ENCODE results near the gene ZNF737. TPM values are rescaled to one million over a fixed set of nuclear protein-coding genes. Genes with fewer than 3 reads are reported as not detected.

Gene ZNF737
- polyA plus RNA-seq, 1 donor (not counting 4 experiments of a cell fraction or from before 2014, with no cell fraction given): 4.8 TPM

GRCh38 chr19:20607943-20608342, 42.4 kb upstream of the ZNF737 start:
- H3K9me3 ChIP-seq (ENCODE audit: control insufficient read depth, low read depth, low read length): no peaks in the 10 kb centered on the region
- no peaks in the 10 kb centered on the region for H3K9me1 ChIP-seq (ENCODE audit: control insufficient read depth, extremely low read depth, insufficient read depth, low read length)
- no peak overlapping the region for H3K9ac ChIP-seq (ENCODE audit: control insufficient read depth, extremely low read depth, insufficient read depth, low read length)
- no peaks in the 10 kb centered on the region for H3K4me1 ChIP-seq (ENCODE audit: control insufficient read depth, extremely low read depth, insufficient read depth, low read length)
- dilution Hi-C loops (cut with MboI; ENCODE audit: extremely low pct_ligation_motif_present, low sequenced_read_pairs): no loop called here
- no peak overlapping the region for H2AFZ ChIP-seq (ENCODE audit: control insufficient read depth, low read length)
- H3K27me3 ChIP-seq (ENCODE audit: control insufficient read depth, extremely low read depth, insufficient read depth, low read length): no peaks in the 10 kb centered on the region
- H3K4me2 ChIP-seq (ENCODE audit: control insufficient read depth, extremely low read depth, insufficient read depth, low read depth, low read length): no peak overlapping the region
- H3K27ac ChIP-seq (ENCODE audit: control insufficient read depth, insufficient read depth, low read length): no peak overlapping the region
- H3K79me2 ChIP-seq (ENCODE audit: control insufficient read depth, insufficient read depth, low read length): no peaks in the 10 kb centered on the region
- DNase-seq (ENCODE audit: low read depth, low spot score) (no peak), FAIRE-seq (no peak)
- H3K4me3 ChIP-seq (ENCODE audit: control insufficient read depth in 2 of 3, extremely low read depth in 1 of 3, insufficient read depth in 2 of 3, low read depth in 1 of 3, low read length in 3 of 3): no peak overlapping the region
- H4K20me1 ChIP-seq (ENCODE audit: control insufficient read depth, extremely low read depth, insufficient read depth, low read length): no peaks in the 10 kb centered on the region
- no peak for TF ChIP-seq CTCF (optimal IDR thresholded peaks at IDR 0.05 in 1 of 3, IDR thresholded peaks at IDR 0.05 in 1 of 3, conservative IDR thresholded peaks at IDR 0.05 in 1 of 3; ENCODE audit: extremely low read depth in 1 of 3, insufficient read depth in 2 of 3, low read length in 3 of 3)
- no peak for TF ChIP-seq EZH2 (IDR thresholded peaks at IDR 0.05; ENCODE audit: low read length)
- H3K36me3 ChIP-seq (ENCODE audit: control insufficient read depth in 2 of 2, extremely low read depth in 1 of 2, insufficient read depth in 2 of 2, low read length in 2 of 2): no peaks in the 10 kb centered on the region

GRCh38 chr19:20558571-20558970, 7.0 kb downstream of the ZNF737 start:
- no peaks in the 10 kb centered on the region for H3K4me1 ChIP-seq (ENCODE audit: control insufficient read depth, extremely low read depth, insufficient read depth, low read length)
- H2AFZ ChIP-seq (ENCODE audit: control insufficient read depth, low read length): no peak overlapping the region
- no peaks in the 10 kb centered on the region for H3K9me1 ChIP-seq (ENCODE audit: control insufficient read depth, extremely low read depth, insufficient read depth, low read length)
- dilution Hi-C loops (cut with MboI; ENCODE audit: extremely low pct_ligation_motif_present, low sequenced_read_pairs): no loop called here
- no peak overlapping the region for H3K27ac ChIP-seq (ENCODE audit: control insufficient read depth, insufficient read depth, low read length)
- peaks cover 4% of the 10 kb centered on the region for H3K9me3 ChIP-seq (ENCODE audit: control insufficient read depth, low read depth, low read length)
- DNase-seq (ENCODE audit: low read depth, low spot score) (no peak), FAIRE-seq (no peak)
- peaks cover 0 to 2% of the 10 kb centered on the region in 2 experiments for H3K36me3 ChIP-seq (ENCODE audit: control insufficient read depth in 2 of 2, extremely low read depth in 1 of 2, insufficient read depth in 2 of 2, low read length in 2 of 2)
- no peaks in the 10 kb centered on the region for H3K27me3 ChIP-seq (ENCODE audit: control insufficient read depth, extremely low read depth, insufficient read depth, low read length)
- H4K20me1 ChIP-seq (ENCODE audit: control insufficient read depth, extremely low read depth, insufficient read depth, low read length): no peaks in the 10 kb centered on the region
- no peak overlapping the region for H3K4me3 ChIP-seq (ENCODE audit: control insufficient read depth in 2 of 3, extremely low read depth in 1 of 3, insufficient read depth in 2 of 3, low read depth in 1 of 3, low read length in 3 of 3)
- no peak overlapping the region for H3K9ac ChIP-seq (ENCODE audit: control insufficient read depth, extremely low read depth, insufficient read depth, low read length)
- H3K79me2 ChIP-seq (ENCODE audit: control insufficient read depth, insufficient read depth, low read length): peaks cover 9% of the 10 kb centered on the region
- no peak overlapping the region for H3K4me2 ChIP-seq (ENCODE audit: control insufficient read depth, extremely low read depth, insufficient read depth, low read depth, low read length)
- no peak for TF ChIP-seq CTCF (optimal IDR thresholded peaks at IDR 0.05 in 1 of 3, IDR thresholded peaks at IDR 0.05 in 1 of 3, conservative IDR thresholded peaks at IDR 0.05 in 1 of 3; ENCODE audit: extremely low read depth in 1 of 3, insufficient read depth in 2 of 3, low read length in 3 of 3)
- no peak for TF ChIP-seq EZH2 (IDR thresholded peaks at IDR 0.05; ENCODE audit: low read length)
